Right kidney (tissue), 1 donor: ENCODE data around the gene GNA12.

Experiments used
- DNase-seq: peaks from one replicate; pipeline ENCODE4 v3.0.0-alpha.2; 2016

GNA12 gene

GRCh38 chr7:2818653-2819052 lies 25.5 kb downstream of the GNA12 start:
- no peak for DNase-seq

GRCh38 chr7:2818121-2818520 lies 26.0 kb downstream of the GNA12 start:
- DNase-seq, result no peak

- DNase-seq, result no peak
Measured at GRCh38 chr7:2817456-2817855, 26.7 kb downstream of the GNA12 start.

GRCh38 chr7:2815875-2816245 lies 28.2 kb downstream of the GNA12 start:
- no peak for DNase-seq

GRCh38 chr7:2814946-2815874 lies 28.9 kb downstream of the GNA12 start:
- no peak for DNase-seq

- DNase-seq, result no peak
Measured at GRCh38 chr7:2814186-2814945, 29.7 kb downstream of the GNA12 start.

- DNase-seq, result no peak
Measured at GRCh38 chr7:2813350-2814185, 30.5 kb downstream of the GNA12 start.

- no peak for DNase-seq
Measured at GRCh38 chr7:2812831-2813230, 31.3 kb downstream of the GNA12 start.

GRCh38 chr7:2812114-2812487 lies 32.0 kb downstream of the GNA12 start:
- no peak for DNase-seq

GRCh38 chr7:2811476-2812113 lies 32.5 kb downstream of the GNA12 start:
- DNase-seq, result no peak

GRCh38 chr7:2810682-2811415 lies 33.3 kb downstream of the GNA12 start:
- no peak for DNase-seq

- no peak for DNase-seq
Measured at GRCh38 chr7:2809903-2810625, 34.0 kb downstream of the GNA12 start.

- DNase-seq, result no peak
Measured at GRCh38 chr7:2808891-2809665, 35.0 kb downstream of the GNA12 start.

GRCh38 chr7:2807845-2808772 lies 36.0 kb downstream of the GNA12 start:
- peak; percentile 47 for DNase-seq

- DNase-seq, result no peak
Measured at GRCh38 chr7:2807460-2807844, 36.7 kb downstream of the GNA12 start.

- DNase-seq, result no peak
Measured at GRCh38 chr7:2806571-2806970, 37.5 kb downstream of the GNA12 start.

GRCh38 chr7:2805213-2805944 lies 38.7 kb downstream of the GNA12 start:
- no peak for DNase-seq

- DNase-seq, result no peak
Measured at GRCh38 chr7:2804227-2804763, 39.8 kb downstream of the GNA12 start.
